H1 (cell line): ENCODE data around the gene RPL26.

Experiments
- CBX8 ChIP-seq: fragments of 300-800, 300-1000 bp; sonication (generic); IDR thresholded peaks from 2 replicates; pipeline ENCODE4 v1.7.1; 2016; ENCODE audit warnings: low read depth, low read length, borderline replicate concordance
- POLR2A ChIP-seq, 2 experiments: IDR thresholded peaks; 1 replicate in 1 of 2; 2 replicates in 1 of 2; pipeline ENCODE4 v1.6.1; 2011; ENCODE audit warnings: low read depth in 2 of 2, low read length in 2 of 2, mild to moderate bottlenecking in 2 of 2; ENCODE audit errors: control extremely low read depth in 1 of 2
- POLR2AphosphoS5 ChIP-seq: IDR thresholded peaks from 2 replicates; pipeline ENCODE4 v1.6.1; 2011; ENCODE audit warnings: low read depth, low read length
- RFX5 ChIP-seq: IDR thresholded peaks from 2 replicates; pipeline ENCODE4 v1.6.1; 2011; ENCODE audit warnings: low read depth, low read length, improper control_type of control experiment, borderline replicate concordance
- SP1 ChIP-seq: IDR thresholded peaks from 2 replicates; pipeline ENCODE4 v1.6.1; 2011; ENCODE audit warnings: low read depth, low read length
- SRF ChIP-seq: IDR thresholded peaks from 2 replicates; pipeline ENCODE4 v1.6.1; 2011; ENCODE audit warnings: mild to moderate bottlenecking, low read depth, low read length, moderate library complexity
- TEAD4 ChIP-seq: IDR thresholded peaks from 2 replicates; pipeline ENCODE4 v1.6.1; 2012; ENCODE audit warnings: low read depth, low read length, inconsistent platforms, mixed read lengths
- YY1 ChIP-seq: IDR thresholded peaks from 2 replicates; pipeline ENCODE4 v1.6.1; 2011; ENCODE audit warnings: low read depth, mild to moderate bottlenecking, low read length
- ZNF274 ChIP-seq: IDR thresholded peaks from 2 replicates; pipeline ENCODE4 v1.7.0; 2012; ENCODE audit warnings: low read length, borderline replicate concordance; ENCODE audit errors: extremely low read depth
- TF ChIP-seq, protein P1 (sequence below), 3 experiments: IDR thresholded peaks; 1 replicate in 2 of 3; 2 replicates in 1 of 3; pipeline versions ENCODE4 v1.5.1 to v1.6.1; 2011; ENCODE audit warnings: low read length in 3 of 3, mild to moderate bottlenecking in 3 of 3, inconsistent platforms in 2 of 3, low read depth in 1 of 3, moderate library complexity in 1 of 3; ENCODE audit not compliant: insufficient read depth in 1 of 3; ENCODE audit errors: control extremely low read depth in 1 of 3

DNA sequence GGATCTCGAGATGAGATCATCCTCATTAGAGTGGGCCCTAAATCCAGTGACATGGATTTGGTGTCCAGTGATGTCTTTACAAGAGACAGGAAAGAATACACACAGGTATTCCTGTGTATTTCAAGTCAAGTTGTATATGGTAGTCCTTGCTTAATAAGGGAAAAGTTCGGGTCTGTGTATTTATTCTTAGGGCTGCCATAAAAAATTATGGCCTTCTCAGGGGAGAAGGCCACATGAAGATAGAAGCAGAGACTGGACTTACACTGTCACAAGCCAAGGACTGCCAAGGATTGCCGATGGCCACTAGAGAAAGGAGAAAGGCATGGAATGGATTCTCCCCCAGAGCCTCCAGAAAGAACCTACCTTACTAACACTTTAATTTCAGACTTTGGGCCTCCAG lies 14.8 kb downstream of the RPL26 start:
- TF ChIP-seq POLR2A (IDR thresholded peaks at IDR 0.05; ENCODE audit: control extremely low read depth in 1 of 2, low read depth in 2 of 2, low read length in 2 of 2) (no peak), YY1 (no peak), CBX8 (no peak), SP1 (no peak), SRF (no peak), ZNF274 (no peak), RFX5 (no peak), TEAD4 (no peak), POLR2AphosphoS5 (no peak)
- TF ChIP-seq, protein P1, sequence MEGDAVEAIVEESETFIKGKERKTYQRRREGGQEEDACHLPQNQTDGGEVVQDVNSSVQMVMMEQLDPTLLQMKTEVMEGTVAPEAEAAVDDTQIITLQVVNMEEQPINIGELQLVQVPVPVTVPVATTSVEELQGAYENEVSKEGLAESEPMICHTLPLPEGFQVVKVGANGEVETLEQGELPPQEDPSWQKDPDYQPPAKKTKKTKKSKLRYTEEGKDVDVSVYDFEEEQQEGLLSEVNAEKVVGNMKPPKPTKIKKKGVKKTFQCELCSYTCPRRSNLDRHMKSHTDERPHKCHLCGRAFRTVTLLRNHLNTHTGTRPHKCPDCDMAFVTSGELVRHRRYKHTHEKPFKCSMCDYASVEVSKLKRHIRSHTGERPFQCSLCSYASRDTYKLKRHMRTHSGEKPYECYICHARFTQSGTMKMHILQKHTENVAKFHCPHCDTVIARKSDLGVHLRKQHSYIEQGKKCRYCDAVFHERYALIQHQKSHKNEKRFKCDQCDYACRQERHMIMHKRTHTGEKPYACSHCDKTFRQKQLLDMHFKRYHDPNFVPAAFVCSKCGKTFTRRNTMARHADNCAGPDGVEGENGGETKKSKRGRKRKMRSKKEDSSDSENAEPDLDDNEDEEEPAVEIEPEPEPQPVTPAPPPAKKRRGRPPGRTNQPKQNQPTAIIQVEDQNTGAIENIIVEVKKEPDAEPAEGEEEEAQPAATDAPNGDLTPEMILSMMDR (IDR thresholded peaks at IDR 0.05; ENCODE audit: control extremely low read depth in 1 of 3, insufficient read depth in 1 of 3, low read depth in 1 of 3, low read length in 3 of 3), result no peak
